H1 (cell line): ENCODE data around the gene TLE1. TPM values are rescaled to one million over a fixed set of nuclear protein-coding genes. Genes with fewer than 3 reads are reported as not detected.

ENCODE experiments used
- POLR2AphosphoS5 ChIP-seq: IDR thresholded peaks from 2 replicates; pipeline ENCODE4 v1.6.1; 2011; ENCODE audit warnings: low read depth, low read length
- SIRT6 ChIP-seq: IDR thresholded peaks from one replicate; pipeline ENCODE4 v1.7.1; 2012; ENCODE audit warnings: low read length, inconsistent platforms
- SP2 ChIP-seq: IDR thresholded peaks from 2 replicates; pipeline ENCODE4 v1.6.1; 2012; ENCODE audit warnings: mild to moderate bottlenecking, low read length, inconsistent platforms
- SUZ12 ChIP-seq: fragments of 200-600 bp; sonication (generic); IDR thresholded peaks from 2 replicates; pipeline ENCODE4 v1.6.1; 2012; ENCODE audit warnings: mild to moderate bottlenecking, inconsistent platforms, low read length, moderate library complexity, mixed read lengths
- polyA plus RNA-seq, 7 experiments: library from polyadenylated mRNA; depleted of rRNA in 3 of 7; stranded (reverse) in 5 of 7; unstranded in 2 of 7; fragments of >200 nt in 5 of 7; fragments of 200-250 nt in 2 of 7; gene quantifications; 1 replicate in 5 of 7; 2 replicates in 1 of 7; 4 replicates in 1 of 7; pipeline versions ENCODE4 v1.2.1 to v1.2.3, GENCODE V29; 2011 to 2013; ENCODE audit warnings: missing spikeins in 2 of 7, mixed read lengths in 2 of 7
- total RNA-seq: library from RNA; stranded (reverse); fragmentation: NEBNext Ultra II Directional; extraction: Animal tissue kit (Norgen Biotek cat#: 25700); gene quantifications from 2 replicates; pipeline ENCODE4 v1.2.1, GENCODE V29; 2021
- TF ChIP-seq, protein P1 (sequence below): fragments of 300-600 bp; sonication (generic); IDR thresholded peaks from 2 replicates; pipeline ENCODE4 v1.7.1; 2012; ENCODE audit warnings: low read length, moderate library complexity, mild to moderate bottlenecking, inconsistent platforms; ENCODE audit not compliant: insufficient replicate concordance

The TLE1 gene
- total and polyA plus RNA-seq, 2 of the 8 experiments (the other 6 are each of a cell fraction or from before 2014, with no cell fraction given), result 81.8 to 91.6 TPM

DNA sequence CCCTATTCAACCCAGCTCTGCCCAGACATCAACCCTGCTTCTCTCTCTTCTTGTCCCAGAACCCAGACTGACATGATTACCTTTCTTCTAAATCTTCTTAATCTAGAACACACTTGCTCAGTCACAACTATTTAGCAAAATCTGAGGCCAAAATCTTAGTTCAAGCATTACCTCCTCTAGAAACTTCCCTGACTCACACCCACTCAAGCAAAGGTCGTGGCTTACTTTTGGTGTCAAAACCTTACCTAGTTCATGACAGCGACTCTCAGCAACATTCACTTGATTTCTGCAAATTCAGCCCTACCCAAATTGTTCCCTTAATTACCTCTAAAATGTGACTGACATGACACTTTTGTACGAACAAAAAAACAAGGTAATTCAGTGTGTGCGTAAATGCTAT lies 130.2 kb downstream of the TLE1 start (continued):
- TF ChIP-seq, protein P1, sequence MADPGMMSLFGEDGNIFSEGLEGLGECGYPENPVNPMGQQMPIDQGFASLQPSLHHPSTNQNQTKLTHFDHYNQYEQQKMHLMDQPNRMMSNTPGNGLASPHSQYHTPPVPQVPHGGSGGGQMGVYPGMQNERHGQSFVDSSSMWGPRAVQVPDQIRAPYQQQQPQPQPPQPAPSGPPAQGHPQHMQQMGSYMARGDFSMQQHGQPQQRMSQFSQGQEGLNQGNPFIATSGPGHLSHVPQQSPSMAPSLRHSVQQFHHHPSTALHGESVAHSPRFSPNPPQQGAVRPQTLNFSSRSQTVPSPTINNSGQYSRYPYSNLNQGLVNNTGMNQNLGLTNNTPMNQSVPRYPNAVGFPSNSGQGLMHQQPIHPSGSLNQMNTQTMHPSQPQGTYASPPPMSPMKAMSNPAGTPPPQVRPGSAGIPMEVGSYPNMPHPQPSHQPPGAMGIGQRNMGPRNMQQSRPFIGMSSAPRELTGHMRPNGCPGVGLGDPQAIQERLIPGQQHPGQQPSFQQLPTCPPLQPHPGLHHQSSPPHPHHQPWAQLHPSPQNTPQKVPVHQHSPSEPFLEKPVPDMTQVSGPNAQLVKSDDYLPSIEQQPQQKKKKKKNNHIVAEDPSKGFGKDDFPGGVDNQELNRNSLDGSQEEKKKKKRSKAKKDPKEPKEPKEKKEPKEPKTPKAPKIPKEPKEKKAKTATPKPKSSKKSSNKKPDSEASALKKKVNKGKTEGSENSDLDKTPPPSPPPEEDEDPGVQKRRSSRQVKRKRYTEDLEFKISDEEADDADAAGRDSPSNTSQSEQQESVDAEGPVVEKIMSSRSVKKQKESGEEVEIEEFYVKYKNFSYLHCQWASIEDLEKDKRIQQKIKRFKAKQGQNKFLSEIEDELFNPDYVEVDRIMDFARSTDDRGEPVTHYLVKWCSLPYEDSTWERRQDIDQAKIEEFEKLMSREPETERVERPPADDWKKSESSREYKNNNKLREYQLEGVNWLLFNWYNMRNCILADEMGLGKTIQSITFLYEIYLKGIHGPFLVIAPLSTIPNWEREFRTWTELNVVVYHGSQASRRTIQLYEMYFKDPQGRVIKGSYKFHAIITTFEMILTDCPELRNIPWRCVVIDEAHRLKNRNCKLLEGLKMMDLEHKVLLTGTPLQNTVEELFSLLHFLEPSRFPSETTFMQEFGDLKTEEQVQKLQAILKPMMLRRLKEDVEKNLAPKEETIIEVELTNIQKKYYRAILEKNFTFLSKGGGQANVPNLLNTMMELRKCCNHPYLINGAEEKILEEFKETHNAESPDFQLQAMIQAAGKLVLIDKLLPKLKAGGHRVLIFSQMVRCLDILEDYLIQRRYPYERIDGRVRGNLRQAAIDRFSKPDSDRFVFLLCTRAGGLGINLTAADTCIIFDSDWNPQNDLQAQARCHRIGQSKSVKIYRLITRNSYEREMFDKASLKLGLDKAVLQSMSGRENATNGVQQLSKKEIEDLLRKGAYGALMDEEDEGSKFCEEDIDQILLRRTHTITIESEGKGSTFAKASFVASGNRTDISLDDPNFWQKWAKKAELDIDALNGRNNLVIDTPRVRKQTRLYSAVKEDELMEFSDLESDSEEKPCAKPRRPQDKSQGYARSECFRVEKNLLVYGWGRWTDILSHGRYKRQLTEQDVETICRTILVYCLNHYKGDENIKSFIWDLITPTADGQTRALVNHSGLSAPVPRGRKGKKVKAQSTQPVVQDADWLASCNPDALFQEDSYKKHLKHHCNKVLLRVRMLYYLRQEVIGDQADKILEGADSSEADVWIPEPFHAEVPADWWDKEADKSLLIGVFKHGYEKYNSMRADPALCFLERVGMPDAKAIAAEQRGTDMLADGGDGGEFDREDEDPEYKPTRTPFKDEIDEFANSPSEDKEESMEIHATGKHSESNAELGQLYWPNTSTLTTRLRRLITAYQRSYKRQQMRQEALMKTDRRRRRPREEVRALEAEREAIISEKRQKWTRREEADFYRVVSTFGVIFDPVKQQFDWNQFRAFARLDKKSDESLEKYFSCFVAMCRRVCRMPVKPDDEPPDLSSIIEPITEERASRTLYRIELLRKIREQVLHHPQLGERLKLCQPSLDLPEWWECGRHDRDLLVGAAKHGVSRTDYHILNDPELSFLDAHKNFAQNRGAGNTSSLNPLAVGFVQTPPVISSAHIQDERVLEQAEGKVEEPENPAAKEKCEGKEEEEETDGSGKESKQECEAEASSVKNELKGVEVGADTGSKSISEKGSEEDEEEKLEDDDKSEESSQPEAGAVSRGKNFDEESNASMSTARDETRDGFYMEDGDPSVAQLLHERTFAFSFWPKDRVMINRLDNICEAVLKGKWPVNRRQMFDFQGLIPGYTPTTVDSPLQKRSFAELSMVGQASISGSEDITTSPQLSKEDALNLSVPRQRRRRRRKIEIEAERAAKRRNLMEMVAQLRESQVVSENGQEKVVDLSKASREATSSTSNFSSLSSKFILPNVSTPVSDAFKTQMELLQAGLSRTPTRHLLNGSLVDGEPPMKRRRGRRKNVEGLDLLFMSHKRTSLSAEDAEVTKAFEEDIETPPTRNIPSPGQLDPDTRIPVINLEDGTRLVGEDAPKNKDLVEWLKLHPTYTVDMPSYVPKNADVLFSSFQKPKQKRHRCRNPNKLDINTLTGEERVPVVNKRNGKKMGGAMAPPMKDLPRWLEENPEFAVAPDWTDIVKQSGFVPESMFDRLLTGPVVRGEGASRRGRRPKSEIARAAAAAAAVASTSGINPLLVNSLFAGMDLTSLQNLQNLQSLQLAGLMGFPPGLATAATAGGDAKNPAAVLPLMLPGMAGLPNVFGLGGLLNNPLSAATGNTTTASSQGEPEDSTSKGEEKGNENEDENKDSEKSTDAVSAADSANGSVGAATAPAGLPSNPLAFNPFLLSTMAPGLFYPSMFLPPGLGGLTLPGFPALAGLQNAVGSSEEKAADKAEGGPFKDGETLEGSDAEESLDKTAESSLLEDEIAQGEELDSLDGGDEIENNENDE, result no peak
- TF ChIP-seq SIRT6 (no peak), SP2 (no peak), SUZ12 (no peak), POLR2AphosphoS5 (no peak)
- TF ChIP-seq, all 59 proteins: peak for 0
